ENCODE results near the gene PGAM5.

Gene PGAM5

DNA sequence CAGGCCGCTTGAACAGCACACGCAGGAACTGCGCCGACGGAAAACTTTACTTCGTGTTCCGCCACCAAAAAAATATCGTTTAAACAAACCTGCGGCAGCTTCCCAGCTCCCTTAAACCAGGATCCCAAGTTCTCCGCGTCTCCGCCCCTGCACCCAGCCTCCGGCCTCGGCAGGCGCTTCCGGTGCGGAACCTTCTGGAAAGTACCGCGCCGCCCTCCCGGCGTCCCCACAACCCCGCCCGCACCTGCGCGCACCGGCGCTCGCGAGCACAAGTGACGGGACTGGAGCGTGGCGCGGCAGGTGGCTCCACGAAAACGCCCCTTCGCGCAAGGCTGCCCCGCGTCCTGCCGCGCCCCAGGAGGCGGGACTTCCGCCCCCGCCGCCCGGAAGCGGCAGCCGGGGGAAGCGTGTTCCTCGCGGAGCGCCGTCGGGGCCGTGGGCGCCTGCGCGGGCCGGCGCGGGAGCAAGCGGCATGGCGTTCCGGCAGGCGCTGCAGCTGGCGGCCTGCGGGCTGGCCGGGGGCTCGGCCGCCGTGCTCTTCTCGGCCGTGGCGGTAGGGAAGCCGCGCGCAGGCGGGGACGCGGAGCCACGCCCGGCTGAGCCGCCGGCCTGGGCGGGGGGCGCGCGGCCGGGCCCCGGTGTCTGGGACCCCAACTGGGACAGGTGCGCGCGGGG lies at the start of gene PGAM5:
PGAM5 (plus strand) TSS at position 438 of the 675 bp plus-strand sequence; CDS start at position 473, 35 bp downstream.
- H3K4me3 ChIP-seq (ENCODE audit: low read depth, low read length) = peak within 1 kb of the TSS; percentile 92
- TF ChIP-seq, protein P1, sequence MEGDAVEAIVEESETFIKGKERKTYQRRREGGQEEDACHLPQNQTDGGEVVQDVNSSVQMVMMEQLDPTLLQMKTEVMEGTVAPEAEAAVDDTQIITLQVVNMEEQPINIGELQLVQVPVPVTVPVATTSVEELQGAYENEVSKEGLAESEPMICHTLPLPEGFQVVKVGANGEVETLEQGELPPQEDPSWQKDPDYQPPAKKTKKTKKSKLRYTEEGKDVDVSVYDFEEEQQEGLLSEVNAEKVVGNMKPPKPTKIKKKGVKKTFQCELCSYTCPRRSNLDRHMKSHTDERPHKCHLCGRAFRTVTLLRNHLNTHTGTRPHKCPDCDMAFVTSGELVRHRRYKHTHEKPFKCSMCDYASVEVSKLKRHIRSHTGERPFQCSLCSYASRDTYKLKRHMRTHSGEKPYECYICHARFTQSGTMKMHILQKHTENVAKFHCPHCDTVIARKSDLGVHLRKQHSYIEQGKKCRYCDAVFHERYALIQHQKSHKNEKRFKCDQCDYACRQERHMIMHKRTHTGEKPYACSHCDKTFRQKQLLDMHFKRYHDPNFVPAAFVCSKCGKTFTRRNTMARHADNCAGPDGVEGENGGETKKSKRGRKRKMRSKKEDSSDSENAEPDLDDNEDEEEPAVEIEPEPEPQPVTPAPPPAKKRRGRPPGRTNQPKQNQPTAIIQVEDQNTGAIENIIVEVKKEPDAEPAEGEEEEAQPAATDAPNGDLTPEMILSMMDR (IDR thresholded peaks at IDR 0.05; ENCODE audit: control insufficient read depth, extremely low read depth, insufficient read depth) = 0 out of 2 replicates have a peak, but pooled peaks have one; percentile 5
- peak; percentile 77 for DNase-seq (ENCODE audit: low read depth)

GRCh38 chr12:132660996-132661395 lies 49.6 kb upstream of the PGAM5 start:
- DNase-seq (ENCODE audit: low read depth) = no peak
- TF ChIP-seq, protein P1 (IDR thresholded peaks at IDR 0.05; ENCODE audit: control insufficient read depth, extremely low read depth, insufficient read depth) = no peak
- no peak overlapping the region for H3K4me3 ChIP-seq (ENCODE audit: low read depth, low read length)

GRCh38 chr12:132661972-132662371 lies 48.7 kb upstream of the PGAM5 start:
- H3K4me3 ChIP-seq (ENCODE audit: low read depth, low read length) = no peak overlapping the region
- no peak for DNase-seq (ENCODE audit: low read depth)
- TF ChIP-seq, protein P1 (IDR thresholded peaks at IDR 0.05; ENCODE audit: control insufficient read depth, extremely low read depth, insufficient read depth) = no peak

GRCh38 chr12:132662901-132663755 lies 47.5 kb upstream of the PGAM5 start:
- no peak overlapping the region for H3K4me3 ChIP-seq (ENCODE audit: low read depth, low read length)
- no peak for DNase-seq (ENCODE audit: low read depth)
- TF ChIP-seq, protein P1 (IDR thresholded peaks at IDR 0.05; ENCODE audit: control insufficient read depth, extremely low read depth, insufficient read depth) = no peak

DNA sequence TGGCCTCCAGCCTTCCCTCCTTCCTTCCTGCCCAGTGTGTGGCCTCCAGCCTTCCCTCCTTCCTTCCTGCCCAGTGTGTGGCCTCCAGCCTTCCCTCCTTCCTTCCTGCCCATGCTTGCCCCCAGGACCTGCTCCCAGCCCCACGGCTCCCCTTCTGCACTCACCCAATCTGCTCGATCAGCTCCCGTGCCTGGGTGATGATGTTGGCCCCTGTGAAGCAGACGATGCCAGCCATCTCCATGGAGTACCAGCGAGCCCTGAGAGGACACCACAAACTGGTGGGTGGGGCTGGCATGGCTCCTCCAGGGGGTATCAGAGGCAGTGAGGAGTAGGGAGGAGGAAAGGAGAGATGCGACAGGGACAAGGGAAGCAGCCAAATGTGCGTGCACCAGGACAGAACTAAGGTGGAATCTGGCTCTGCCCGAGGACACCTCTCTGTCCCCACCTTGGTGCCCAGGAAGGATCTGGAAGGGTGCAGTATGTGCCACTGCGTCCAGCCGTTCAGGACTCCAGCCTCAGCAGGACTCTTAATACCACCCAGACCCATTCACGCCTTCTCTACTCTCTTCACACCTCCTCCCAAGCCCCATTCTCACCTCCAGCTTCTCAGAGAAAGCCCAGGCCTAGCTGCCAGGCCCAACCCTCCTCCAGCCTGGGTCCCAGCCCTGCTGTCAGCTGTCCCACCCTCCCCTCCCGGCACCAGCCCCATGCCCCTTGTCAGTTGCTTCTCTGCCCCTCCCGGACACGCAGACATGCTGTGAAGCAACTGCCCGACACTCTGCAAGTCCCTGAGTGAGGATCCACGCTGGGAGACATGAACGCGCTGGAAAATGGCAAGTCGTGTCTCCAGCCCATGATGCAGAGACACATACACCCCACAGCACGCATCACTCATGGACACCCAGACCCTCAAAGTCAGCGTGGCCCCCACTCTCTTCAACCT lies 46.2 kb upstream of the PGAM5 start:
- TF ChIP-seq, protein P1 (IDR thresholded peaks at IDR 0.05; ENCODE audit: control insufficient read depth, extremely low read depth, insufficient read depth) = no peak
- H3K4me3 ChIP-seq (ENCODE audit: low read depth, low read length) = no peak overlapping the region
- no peak for DNase-seq (ENCODE audit: low read depth)

GRCh38 chr12:132665149-132665491 lies 45.5 kb upstream of the PGAM5 start:
- DNase-seq (ENCODE audit: low read depth) = no peak
- TF ChIP-seq, protein P1 (IDR thresholded peaks at IDR 0.05; ENCODE audit: control insufficient read depth, extremely low read depth, insufficient read depth) = no peak
- no peak overlapping the region for H3K4me3 ChIP-seq (ENCODE audit: low read depth, low read length)
